ENCODE data around the gene VAV2. TPM values are rescaled to one million over a fixed set of nuclear protein-coding genes. Genes with fewer than 3 reads are reported as not detected.

The VAV2 gene
- total RNA-seq, 2 donors from 2014 or later: 7.0 to 7.3 TPM

DNA sequence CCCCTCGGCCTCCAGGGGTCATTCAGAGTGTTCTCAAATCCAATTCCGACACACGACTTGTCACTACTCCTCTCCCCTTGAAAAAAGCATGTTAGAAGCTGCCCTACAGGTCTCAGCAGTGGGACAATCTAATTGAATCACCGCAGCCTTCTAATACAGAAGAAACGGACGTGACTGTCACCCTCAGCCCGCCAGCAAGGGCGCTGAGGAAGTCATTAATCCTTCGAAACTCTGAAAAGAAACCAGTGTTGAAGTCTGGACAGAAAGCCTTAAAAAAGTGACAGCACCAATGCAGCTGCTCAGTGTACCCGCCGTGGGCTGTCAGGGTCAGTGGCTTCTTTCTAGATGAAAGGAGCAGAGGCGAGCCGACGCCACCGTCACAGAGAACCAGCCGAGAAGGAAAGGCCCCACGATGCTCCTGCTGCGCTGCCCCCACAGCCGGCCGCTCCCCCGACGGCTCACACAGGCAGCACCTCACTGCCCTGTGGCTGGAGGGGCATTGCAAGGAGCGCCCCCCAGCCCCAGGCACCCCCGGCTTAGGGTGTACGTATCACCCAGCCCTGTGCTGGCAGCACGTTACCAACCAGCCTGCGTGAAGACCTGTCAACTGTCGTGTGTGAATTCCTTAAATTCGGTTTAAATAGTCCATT, 38.8 kb upstream of the VAV2 start:
- H3K36me3 Mint-ChIP-seq (ENCODE audit: low read depth): peaks cover 35% of the 10 kb centered on the region
- no peak overlapping the region for H3K27ac Mint-ChIP-seq
- no peak overlapping the region for H3K4me3 Mint-ChIP-seq
- H3K4me1 Mint-ChIP-seq: peaks cover 4% of the 10 kb centered on the region
- no peak for ATAC-seq (replicated peaks)
- no peaks in the 10 kb centered on the region for H3K27me3 Mint-ChIP-seq
- no peaks in the 10 kb centered on the region for H3K9me3 Mint-ChIP-seq

DNA sequence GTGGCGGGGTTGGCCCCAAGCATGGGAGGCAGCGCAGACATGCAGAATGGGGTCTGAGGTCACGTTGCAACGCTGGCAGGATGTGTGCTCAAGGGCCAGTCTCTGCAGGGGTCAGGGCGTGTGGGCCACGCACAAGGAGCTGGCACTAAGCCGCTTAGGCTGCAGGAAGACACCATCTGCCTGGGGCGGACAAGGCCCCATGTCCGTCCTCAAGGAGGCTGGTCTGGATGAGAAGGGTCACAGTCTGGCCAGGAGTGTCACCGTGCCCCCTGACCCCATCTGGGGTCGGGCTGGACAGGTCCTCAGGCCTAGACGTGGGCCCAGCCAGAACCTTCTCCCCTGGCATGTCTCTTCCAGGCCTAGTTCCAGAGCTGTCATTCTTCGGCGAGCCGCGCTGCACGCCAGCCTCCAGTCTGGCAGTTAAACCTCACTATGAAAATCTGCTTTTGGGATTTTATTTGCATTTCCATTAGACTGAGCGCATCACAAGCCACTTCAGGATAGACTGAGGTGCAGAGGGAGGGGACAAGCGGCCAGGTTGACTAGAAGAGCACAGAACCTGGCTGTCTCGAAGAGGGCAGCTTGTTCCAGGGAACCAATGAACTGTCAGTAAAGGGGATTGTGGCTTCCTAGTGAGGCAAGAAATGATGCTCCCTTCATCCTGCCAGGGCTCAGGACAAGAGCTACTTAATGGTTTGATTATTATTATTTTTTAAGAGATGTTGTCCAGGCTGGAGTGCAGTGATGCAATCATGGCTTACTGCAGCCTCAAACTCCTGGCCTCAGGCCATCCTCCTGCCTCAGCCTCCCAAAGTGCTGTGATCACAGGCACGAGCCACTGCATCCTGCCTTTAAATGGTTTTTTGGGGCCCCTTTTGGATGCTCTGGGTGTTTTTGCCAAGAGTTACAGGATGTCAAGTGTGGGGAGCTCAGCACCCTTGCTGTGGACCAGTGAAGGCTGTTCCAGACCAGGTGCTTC, 37.4 kb upstream of the VAV2 start:
- ATAC-seq (replicated peaks): no peak
- H3K4me3 Mint-ChIP-seq: no peak overlapping the region
- peaks cover 35% of the 10 kb centered on the region for H3K36me3 Mint-ChIP-seq (ENCODE audit: low read depth)
- H3K27ac Mint-ChIP-seq: no peak overlapping the region
- peaks cover 4% of the 10 kb centered on the region for H3K4me1 Mint-ChIP-seq
- H3K9me3 Mint-ChIP-seq: no peaks in the 10 kb centered on the region
- no peaks in the 10 kb centered on the region for H3K27me3 Mint-ChIP-seq

- Mint-ChIP-seq H3K27me3 (no peaks in the 10 kb centered on the region), H3K36me3 (ENCODE audit: low read depth) (peaks cover 31% of the 10 kb centered on the region), H3K4me1 (peaks cover 4% of the 10 kb centered on the region), H3K9me3 (no peaks in the 10 kb centered on the region), H3K4me3 (peak overlapping the region; percentile 23), H3K27ac (no peak overlapping the region)
- ATAC-seq (replicated peaks): no peak
Observed at GRCh38 chr9:134028575-134029247, 36.6 kb upstream of the VAV2 start.

- ATAC-seq (replicated peaks): no peak
- Mint-ChIP-seq H3K27ac (no peak overlapping the region), H3K36me3 (ENCODE audit: low read depth) (peaks cover 25% of the 10 kb centered on the region), H3K9me3 (no peaks in the 10 kb centered on the region), H3K4me1 (peaks cover 4% of the 10 kb centered on the region), H3K4me3 (peak overlapping the region; percentile 23), H3K27me3 (no peaks in the 10 kb centered on the region)
Observed at GRCh38 chr9:134028076-134028475, 36.0 kb upstream of the VAV2 start.

GRCh38 chr9:134027561-134027960, 35.4 kb upstream of the VAV2 start:
- no peak for ATAC-seq (replicated peaks)
- peaks cover 4% of the 10 kb centered on the region for H3K4me1 Mint-ChIP-seq
- no peak overlapping the region for H3K27ac Mint-ChIP-seq
- H3K27me3 Mint-ChIP-seq: no peaks in the 10 kb centered on the region
- H3K36me3 Mint-ChIP-seq (ENCODE audit: low read depth): peaks cover 21% of the 10 kb centered on the region
- no peaks in the 10 kb centered on the region for H3K9me3 Mint-ChIP-seq
- H3K4me3 Mint-ChIP-seq: peak overlapping the region; percentile 68

- ATAC-seq (replicated peaks): no peak
- peaks cover 4% of the 10 kb centered on the region for H3K4me1 Mint-ChIP-seq
- no peaks in the 10 kb centered on the region for H3K9me3 Mint-ChIP-seq
- H3K27ac Mint-ChIP-seq: no peak overlapping the region
- no peaks in the 10 kb centered on the region for H3K27me3 Mint-ChIP-seq
- peak overlapping the region; percentile 68 for H3K4me3 Mint-ChIP-seq
- peaks cover 21% of the 10 kb centered on the region for H3K36me3 Mint-ChIP-seq (ENCODE audit: low read depth)
Observed at GRCh38 chr9:134026981-134027380, 34.9 kb upstream of the VAV2 start.

GRCh38 chr9:134026581-134026980, 34.5 kb upstream of the VAV2 start:
- peaks cover 4% of the 10 kb centered on the region for H3K4me1 Mint-ChIP-seq
- no peaks in the 10 kb centered on the region for H3K9me3 Mint-ChIP-seq
- no peak for ATAC-seq (replicated peaks)
- peak overlapping the region; percentile 68 for H3K4me3 Mint-ChIP-seq
- H3K27ac Mint-ChIP-seq: no peak overlapping the region
- H3K36me3 Mint-ChIP-seq (ENCODE audit: low read depth): peaks cover 21% of the 10 kb centered on the region
- H3K27me3 Mint-ChIP-seq: no peaks in the 10 kb centered on the region

GRCh38 chr9:134025606-134026541, 33.8 kb upstream of the VAV2 start:
- Mint-ChIP-seq H3K4me1 (peaks cover 4% of the 10 kb centered on the region), H3K36me3 (ENCODE audit: low read depth) (peaks cover 16% of the 10 kb centered on the region), H3K27ac (no peak overlapping the region), H3K9me3 (no peaks in the 10 kb centered on the region), H3K4me3 (peak overlapping the region; percentile 68), H3K27me3 (no peaks in the 10 kb centered on the region)
- ATAC-seq (replicated peaks): peak; percentile 25

GRCh38 chr9:134024828-134025605, 32.9 kb upstream of the VAV2 start, which contains the start of gene BRD3OS:
Gene BRD3OS (plus strand): TSS chr9:134025481. CDS start chr9:134026748, 1,267 bp downstream.
- Mint-ChIP-seq H3K4me3 (peak within 1 kb of the TSS; percentile 68), H3K4me1 (peaks cover 4% of the 10 kb centered on the region), H3K27ac (no peak within 1 kb of the TSS), H3K36me3 (ENCODE audit: low read depth) (peaks cover 12% of the 10 kb centered on the region), H3K9me3 (no peaks in the 10 kb centered on the region), H3K27me3 (no peaks in the 10 kb centered on the region)
- peak; percentile 91 for ATAC-seq (replicated peaks)

DNA sequence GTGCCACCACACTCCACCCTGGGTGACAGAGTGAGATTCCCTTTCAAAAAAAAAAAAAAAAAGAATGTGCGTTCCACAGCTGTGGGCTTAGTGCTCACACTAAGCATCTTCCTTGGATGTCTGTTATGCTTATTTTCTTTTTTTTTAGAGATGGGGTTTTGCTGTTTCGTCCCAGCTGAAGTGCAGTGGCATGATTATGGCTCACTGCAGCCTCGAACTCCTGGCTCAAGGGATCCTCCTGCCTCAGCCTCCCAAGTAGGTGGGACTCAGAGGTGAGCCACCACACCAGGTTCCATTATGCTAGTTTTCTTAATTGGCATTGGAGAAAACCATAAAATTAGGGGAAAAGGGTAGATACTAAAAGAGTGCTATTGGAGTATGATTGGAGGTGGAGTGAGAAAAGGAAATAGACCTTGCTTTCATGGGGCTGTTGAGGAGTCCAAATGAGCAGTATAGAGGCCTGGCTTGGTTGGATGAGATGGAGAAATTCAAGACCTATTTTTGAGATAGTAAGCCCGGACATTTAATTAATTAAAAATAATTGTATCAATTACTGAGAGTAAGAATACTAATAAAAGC, 32.2 kb upstream of the VAV2 start:
- H3K4me3 Mint-ChIP-seq: peak overlapping the region; percentile 68
- no peak for ATAC-seq (replicated peaks)
- no peaks in the 10 kb centered on the region for H3K27me3 Mint-ChIP-seq
- no peaks in the 10 kb centered on the region for H3K9me3 Mint-ChIP-seq
- H3K27ac Mint-ChIP-seq: no peak overlapping the region
- H3K36me3 Mint-ChIP-seq (ENCODE audit: low read depth): peaks cover 12% of the 10 kb centered on the region
- H3K4me1 Mint-ChIP-seq: peaks cover 4% of the 10 kb centered on the region

GRCh38 chr9:134014946-134015345, 22.8 kb upstream of the VAV2 start:
- Mint-ChIP-seq H3K27me3 (no peaks in the 10 kb centered on the region), H3K4me3 (no peak overlapping the region), H3K9me3 (no peaks in the 10 kb centered on the region), H3K27ac (no peak overlapping the region), H3K36me3 (ENCODE audit: low read depth) (no peaks in the 10 kb centered on the region), H3K4me1 (no peaks in the 10 kb centered on the region)
- ATAC-seq (replicated peaks): no peak

GRCh38 chr9:134011401-134011800, 19.3 kb upstream of the VAV2 start:
- Mint-ChIP-seq H3K27ac (no peak overlapping the region), H3K9me3 (no peaks in the 10 kb centered on the region), H3K4me3 (no peak overlapping the region), H3K4me1 (no peaks in the 10 kb centered on the region), H3K36me3 (ENCODE audit: low read depth) (no peaks in the 10 kb centered on the region), H3K27me3 (peaks cover 10% of the 10 kb centered on the region)
- no peak for ATAC-seq (replicated peaks)
